DND-41 (cell line): ENCODE measurements around the gene TIMM10B.
A peak's percentile ranks its signal among the peaks of the same experiment; 100 is the strongest.

ENCODE experiments used
- ATAC-seq: fragments of 200-7000 bp; cut with Tn5 transposase; 3 replicates; pipeline ENCODE4 v1.9.1; 2021; ENCODE audit warnings: low read depth; ENCODE audit not compliant: insufficient read depth
- DNase-seq: peaks from one replicate; pipeline ENCODE4 v3.0.0-alpha.2; 2020
- H2AFZ ChIP-seq: 2 replicates; pipeline ENCODE4 v1.6.0; 2012; ENCODE audit warnings: low read depth, low read length
- H3K27ac ChIP-seq: 2 replicates; pipeline ENCODE4 v1.5.1; 2012; ENCODE audit warnings: low read length, inconsistent platforms
- H3K27me3 ChIP-seq: fragments of 200-600 bp; sonication (generic); 2 replicates; pipeline ENCODE4 v1.6.0; 2012; ENCODE audit warnings: low read length, mild to moderate bottlenecking, inconsistent platforms; ENCODE audit not compliant: insufficient read depth, poor library complexity
- H3K36me3 ChIP-seq: 2 replicates; pipeline ENCODE4 v1.5.1; 2012; ENCODE audit warnings: low read length, inconsistent platforms; ENCODE audit not compliant: insufficient read depth
- H3K4me1 ChIP-seq: 2 replicates; pipeline ENCODE4 v1.5.1; 2012; ENCODE audit warnings: mild to moderate bottlenecking, low read length; ENCODE audit not compliant: insufficient read depth
- H3K4me2 ChIP-seq: 2 replicates; pipeline ENCODE4 v1.6.0; 2012; ENCODE audit warnings: mild to moderate bottlenecking, moderate library complexity, low read length, inconsistent platforms; ENCODE audit not compliant: insufficient read depth
- H3K4me3 ChIP-seq, 2 experiments: fragments of 200-600 bp in 1 of 2; shearing (Covaris generic) in 1 of 2; 2 replicates each; pipeline ENCODE4 v1.5.1; 2012 to 2016; ENCODE audit warnings: inconsistent platforms in 2 of 2, low read length in 2 of 2, mild to moderate bottlenecking in 2 of 2, low read depth in 1 of 2, moderate library complexity in 1 of 2
- H3K79me2 ChIP-seq: 2 replicates; pipeline ENCODE4 v1.6.0; 2012; ENCODE audit warnings: low read length, inconsistent platforms; ENCODE audit not compliant: insufficient read depth
- H3K9ac ChIP-seq: 2 replicates; pipeline ENCODE4 v1.6.0; 2012; ENCODE audit warnings: low read depth, mild to moderate bottlenecking, inconsistent platforms, low read length, moderate library complexity
- H3K9me3 ChIP-seq: 2 replicates; pipeline ENCODE4 v1.5.1; 2012; ENCODE audit warnings: low read length, moderate library complexity, mild to moderate bottlenecking, inconsistent platforms; ENCODE audit not compliant: insufficient read depth, severe bottlenecking
- H4K20me1 ChIP-seq: 2 replicates; pipeline ENCODE4 v1.6.0; 2012; ENCODE audit warnings: low read length; ENCODE audit not compliant: insufficient read depth
- EZH2 ChIP-seq: IDR thresholded peaks from 3 replicates; pipeline ENCODE4 v1.6.1; 2012; ENCODE audit warnings: borderline replicate concordance, low read depth, mild to moderate bottlenecking, moderate library complexity, low read length, inconsistent platforms; ENCODE audit not compliant: severe bottlenecking
- TF ChIP-seq, protein P1 (sequence below): IDR thresholded peaks from 2 replicates; pipeline ENCODE4 v1.5.1; 2012; ENCODE audit warnings: borderline replicate concordance, low read length, moderate library complexity, mild to moderate bottlenecking; ENCODE audit not compliant: poor library complexity, severe bottlenecking; ENCODE audit errors: extremely low read depth

TIMM10B gene

DNA sequence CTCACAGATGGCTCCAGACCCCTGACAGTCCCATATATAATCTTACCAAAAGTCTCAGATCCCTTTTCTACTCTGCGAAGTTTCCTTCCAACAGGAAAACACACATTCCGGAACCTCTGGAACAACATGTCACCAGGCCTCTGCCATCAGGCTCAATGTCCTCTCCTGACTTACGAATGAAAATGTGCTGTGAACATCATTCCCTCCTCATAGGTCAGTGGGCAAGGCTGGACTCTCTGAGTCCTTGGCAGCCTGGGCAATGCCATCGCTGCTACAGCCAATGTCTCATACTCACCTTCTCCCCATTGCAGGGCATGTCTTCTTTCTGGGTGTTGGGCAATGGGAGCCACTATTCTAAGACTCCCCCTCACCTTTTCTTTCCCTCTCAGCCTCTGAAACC, 38.9 kb upstream of the TIMM10B start:
- TF ChIP-seq, protein P1, sequence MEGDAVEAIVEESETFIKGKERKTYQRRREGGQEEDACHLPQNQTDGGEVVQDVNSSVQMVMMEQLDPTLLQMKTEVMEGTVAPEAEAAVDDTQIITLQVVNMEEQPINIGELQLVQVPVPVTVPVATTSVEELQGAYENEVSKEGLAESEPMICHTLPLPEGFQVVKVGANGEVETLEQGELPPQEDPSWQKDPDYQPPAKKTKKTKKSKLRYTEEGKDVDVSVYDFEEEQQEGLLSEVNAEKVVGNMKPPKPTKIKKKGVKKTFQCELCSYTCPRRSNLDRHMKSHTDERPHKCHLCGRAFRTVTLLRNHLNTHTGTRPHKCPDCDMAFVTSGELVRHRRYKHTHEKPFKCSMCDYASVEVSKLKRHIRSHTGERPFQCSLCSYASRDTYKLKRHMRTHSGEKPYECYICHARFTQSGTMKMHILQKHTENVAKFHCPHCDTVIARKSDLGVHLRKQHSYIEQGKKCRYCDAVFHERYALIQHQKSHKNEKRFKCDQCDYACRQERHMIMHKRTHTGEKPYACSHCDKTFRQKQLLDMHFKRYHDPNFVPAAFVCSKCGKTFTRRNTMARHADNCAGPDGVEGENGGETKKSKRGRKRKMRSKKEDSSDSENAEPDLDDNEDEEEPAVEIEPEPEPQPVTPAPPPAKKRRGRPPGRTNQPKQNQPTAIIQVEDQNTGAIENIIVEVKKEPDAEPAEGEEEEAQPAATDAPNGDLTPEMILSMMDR, result no peak
- TF ChIP-seq EZH2, result no peak
- Histone ChIP-seq H3K4me1 (0 out of 2 replicates have a peak, but pooled peaks cover 3% of the 10 kb centered on the region), H3K36me3 (no peaks in the 10 kb centered on the region), H3K9ac (no peak overlapping the region), H3K27me3 (no peaks in the 10 kb centered on the region), H3K4me2 (no peak overlapping the region), H3K9me3 (no peaks in the 10 kb centered on the region), H3K79me2 (no peaks in the 10 kb centered on the region), H4K20me1 (no peaks in the 10 kb centered on the region), H3K4me3 (no peak overlapping the region), H2AFZ (no peak overlapping the region), H3K27ac (no peak overlapping the region)
- DNase-seq, result no peak
- ATAC-seq, result no peak

DNA sequence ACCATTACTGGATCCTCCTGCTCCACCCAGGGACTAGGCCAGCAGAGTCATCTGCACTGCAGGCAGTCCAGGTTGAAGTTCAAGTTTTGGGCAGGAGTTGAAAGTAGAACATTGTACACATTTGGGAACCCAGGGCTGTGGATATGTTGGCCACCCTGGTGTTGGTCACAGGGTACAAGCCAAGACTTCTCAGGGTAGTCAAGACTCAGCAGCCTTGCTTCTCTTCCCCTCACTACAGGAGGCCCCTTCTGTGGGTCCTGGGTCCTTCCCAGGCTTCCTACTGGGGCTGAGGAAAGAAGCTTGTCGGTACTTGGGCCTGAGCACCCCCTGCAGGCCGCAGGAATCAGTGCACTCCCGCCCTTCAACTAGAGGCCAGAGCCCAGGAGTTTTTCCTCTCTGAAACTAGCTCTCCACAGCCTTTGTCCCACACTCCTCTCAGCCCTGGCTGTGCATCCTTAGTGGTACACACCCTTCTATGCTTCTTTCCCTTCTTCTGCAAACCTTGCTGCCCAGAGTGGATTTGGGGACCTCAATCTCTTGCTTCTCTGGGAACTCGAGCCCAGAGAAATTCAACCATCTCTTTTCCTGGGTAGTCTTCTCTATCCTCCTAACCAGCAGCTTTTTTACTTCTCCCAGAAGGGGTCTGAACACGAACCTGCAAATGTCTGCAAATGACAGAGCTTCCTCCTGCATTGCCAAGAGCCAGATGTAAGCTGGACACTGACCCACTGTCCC, 37.9 kb upstream of the TIMM10B start:
- H2AFZ ChIP-seq, result no peak overlapping the region
- no peaks in the 10 kb centered on the region for H4K20me1 ChIP-seq
- peak; percentile 94 for ATAC-seq

DNA sequence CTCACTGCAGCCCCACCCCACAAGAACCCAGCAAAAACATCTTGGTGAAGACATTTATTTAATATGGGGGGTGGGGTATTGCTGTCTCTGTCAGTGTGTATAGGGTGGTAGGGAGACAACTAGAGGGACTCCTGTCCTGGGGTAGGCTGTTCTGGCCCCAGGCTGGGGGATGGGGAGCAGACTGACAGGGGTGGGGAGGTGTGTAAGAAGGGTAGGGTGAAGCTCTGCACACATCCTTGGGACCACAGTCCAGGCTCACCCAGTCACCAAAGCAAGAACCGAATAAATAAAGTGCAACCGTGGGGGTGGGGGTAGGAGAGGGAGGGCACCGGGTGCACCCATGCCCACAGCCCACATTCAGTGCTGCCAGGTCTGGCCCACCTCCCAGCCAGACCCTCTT, 32.7 kb upstream of the TIMM10B start:
- no peaks in the 10 kb centered on the region for H4K20me1 ChIP-seq
- DNase-seq (no peak), ATAC-seq (no peak)
- H3K79me2 ChIP-seq, result no peaks in the 10 kb centered on the region
- no peak overlapping the region for H3K27ac ChIP-seq
- no peak overlapping the region for H2AFZ ChIP-seq
- H3K9me3 ChIP-seq, result no peaks in the 10 kb centered on the region
- peaks cover 10% of the 10 kb centered on the region; the same call in 1 of the 2 replicates for H3K36me3 ChIP-seq
- H3K9ac ChIP-seq, result no peak overlapping the region
- H3K4me3 ChIP-seq, result no peak overlapping the region
- no peak for TF ChIP-seq EZH2
- TF ChIP-seq, protein P1, result no peak
- no peak overlapping the region for H3K4me2 ChIP-seq
- H3K4me1 ChIP-seq, result no peaks in the 10 kb centered on the region
- no peaks in the 10 kb centered on the region for H3K27me3 ChIP-seq

More for the DNA sequence above, 37.9 kb upstream of the TIMM10B start:
- Histone ChIP-seq H3K27me3 (no peaks in the 10 kb centered on the region), H3K4me3 (no peak overlapping the region), H3K27ac (no peak overlapping the region), H3K4me2 (no peak overlapping the region), H3K9me3 (no peaks in the 10 kb centered on the region), H3K9ac (no peak overlapping the region), H3K79me2 (no peaks in the 10 kb centered on the region), H3K4me1 (0 out of 2 replicates have a peak, but pooled peaks cover 3% of the 10 kb centered on the region), H3K36me3 (no peaks in the 10 kb centered on the region)
- TF ChIP-seq, protein P1, result peak; percentile 93
- no peak for TF ChIP-seq EZH2
- peak; percentile 67 for DNase-seq
